ENCODE measurements around the gene SLIT3. TPM values are rescaled to one million over a fixed set of nuclear protein-coding genes. Genes with fewer than 3 reads are reported as not detected.

SLIT3 gene
- total RNA-seq, 1 donor from 2014 or later = 52.8 TPM

GRCh38 chr5:169088028-169088725, 212.8 kb downstream of the SLIT3 start:
- H3K27me3 ChIP-seq = no peaks in the 10 kb centered on the region

DNA sequence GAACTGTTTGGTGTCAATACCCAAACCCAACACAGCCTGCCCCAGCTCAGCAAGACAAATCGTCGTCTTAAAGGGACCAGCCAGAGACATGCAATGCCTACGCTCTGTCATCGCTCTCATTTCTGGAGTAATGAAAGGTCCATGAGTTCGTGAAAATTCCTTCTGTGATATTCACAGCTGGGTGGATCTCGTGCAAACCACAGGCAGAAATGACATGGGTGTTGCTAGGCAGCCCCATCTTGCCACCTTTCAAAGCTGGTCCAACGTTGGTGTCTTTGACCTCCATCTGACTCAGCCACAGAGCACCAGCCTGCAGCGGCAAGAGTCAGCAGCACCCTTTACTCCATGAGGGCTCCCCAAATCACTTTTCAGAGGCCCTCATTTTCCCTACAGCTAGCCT, 215.3 kb downstream of the SLIT3 start:
- no peak for DNase-seq (ENCODE audit: extremely low spot score in 2 of 2)
- Histone ChIP-seq H3K9me3 (no peaks in the 10 kb centered on the region), H3K27me3 (no peaks in the 10 kb centered on the region), H3K27ac (no peak overlapping the region), H3K4me1 (no peaks in the 10 kb centered on the region), H3K36me3 (no peaks in the 10 kb centered on the region), H3K4me3 (no peak overlapping the region)
- TF ChIP-seq, protein P1, sequence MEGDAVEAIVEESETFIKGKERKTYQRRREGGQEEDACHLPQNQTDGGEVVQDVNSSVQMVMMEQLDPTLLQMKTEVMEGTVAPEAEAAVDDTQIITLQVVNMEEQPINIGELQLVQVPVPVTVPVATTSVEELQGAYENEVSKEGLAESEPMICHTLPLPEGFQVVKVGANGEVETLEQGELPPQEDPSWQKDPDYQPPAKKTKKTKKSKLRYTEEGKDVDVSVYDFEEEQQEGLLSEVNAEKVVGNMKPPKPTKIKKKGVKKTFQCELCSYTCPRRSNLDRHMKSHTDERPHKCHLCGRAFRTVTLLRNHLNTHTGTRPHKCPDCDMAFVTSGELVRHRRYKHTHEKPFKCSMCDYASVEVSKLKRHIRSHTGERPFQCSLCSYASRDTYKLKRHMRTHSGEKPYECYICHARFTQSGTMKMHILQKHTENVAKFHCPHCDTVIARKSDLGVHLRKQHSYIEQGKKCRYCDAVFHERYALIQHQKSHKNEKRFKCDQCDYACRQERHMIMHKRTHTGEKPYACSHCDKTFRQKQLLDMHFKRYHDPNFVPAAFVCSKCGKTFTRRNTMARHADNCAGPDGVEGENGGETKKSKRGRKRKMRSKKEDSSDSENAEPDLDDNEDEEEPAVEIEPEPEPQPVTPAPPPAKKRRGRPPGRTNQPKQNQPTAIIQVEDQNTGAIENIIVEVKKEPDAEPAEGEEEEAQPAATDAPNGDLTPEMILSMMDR (IDR thresholded peaks at IDR 0.05) = no peak
- TF ChIP-seq POLR2A (IDR thresholded peaks at IDR 0.05) = no peak
- no peak for TF ChIP-seq POLR2AphosphoS5 (IDR thresholded peaks at IDR 0.05; ENCODE audit: insufficient read depth in 1 of 2, low read depth in 1 of 2)
- intact Hi-C loops (cut with DNase I) = no loop called here

More at GRCh38 chr5:169088028-169088725, 212.8 kb downstream of the SLIT3 start:
- TF ChIP-seq, protein P1 (IDR thresholded peaks at IDR 0.05) = no peak
- no peak for TF ChIP-seq POLR2AphosphoS5 (IDR thresholded peaks at IDR 0.05; ENCODE audit: insufficient read depth in 1 of 2, low read depth in 1 of 2)
- no peak for TF ChIP-seq POLR2A (IDR thresholded peaks at IDR 0.05)
- DNase-seq (ENCODE audit: extremely low spot score in 2 of 2) = no peak
- Histone ChIP-seq H3K4me3 (no peak overlapping the region), H3K36me3 (no peaks in the 10 kb centered on the region), H3K27ac (no peak overlapping the region), H3K9me3 (no peaks in the 10 kb centered on the region), H3K4me1 (no peaks in the 10 kb centered on the region)
- intact Hi-C loops (cut with DNase I) = no loop called here

GRCh38 chr5:169085212-169085611, 215.7 kb downstream of the SLIT3 start:
- Histone ChIP-seq H3K27ac (no peak overlapping the region), H3K36me3 (no peaks in the 10 kb centered on the region), H3K4me1 (no peaks in the 10 kb centered on the region), H3K9me3 (no peaks in the 10 kb centered on the region), H3K4me3 (no peak overlapping the region), H3K27me3 (no peaks in the 10 kb centered on the region)
- intact Hi-C loops (cut with DNase I) = no loop called here
- no peak for TF ChIP-seq POLR2A (IDR thresholded peaks at IDR 0.05)
- no peak for TF ChIP-seq POLR2AphosphoS5 (IDR thresholded peaks at IDR 0.05; ENCODE audit: insufficient read depth in 1 of 2, low read depth in 1 of 2)
- TF ChIP-seq, protein P1 (IDR thresholded peaks at IDR 0.05) = no peak
- no peak for DNase-seq (ENCODE audit: extremely low spot score in 2 of 2)

DNA sequence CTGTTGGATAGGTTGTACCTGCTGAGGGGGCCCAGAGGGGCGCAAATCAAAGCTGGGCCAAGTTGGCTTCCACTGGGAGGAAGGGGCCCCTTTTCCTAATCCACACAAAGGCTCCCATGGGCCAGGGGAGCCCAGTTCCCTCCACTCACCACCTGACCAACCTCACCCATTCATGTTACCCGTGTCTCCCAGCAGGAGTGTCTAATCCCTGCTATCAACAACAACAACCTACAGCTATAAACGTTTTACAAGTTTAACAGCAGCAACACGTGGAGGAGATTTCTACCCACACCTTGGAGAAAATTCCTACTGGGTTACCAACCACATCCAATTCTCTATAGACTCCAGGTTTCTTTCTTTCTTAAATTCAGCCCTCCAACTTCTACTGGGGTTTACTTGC, 216.2 kb downstream of the SLIT3 start:
- TF ChIP-seq, protein P1 (IDR thresholded peaks at IDR 0.05) = no peak
- no peak for TF ChIP-seq POLR2AphosphoS5 (IDR thresholded peaks at IDR 0.05; ENCODE audit: insufficient read depth in 1 of 2, low read depth in 1 of 2)
- TF ChIP-seq POLR2A (IDR thresholded peaks at IDR 0.05) = no peak
- Histone ChIP-seq H3K4me3 (no peak overlapping the region), H3K27me3 (no peaks in the 10 kb centered on the region), H3K9me3 (no peaks in the 10 kb centered on the region), H3K4me1 (no peaks in the 10 kb centered on the region), H3K27ac (no peak overlapping the region), H3K36me3 (no peaks in the 10 kb centered on the region)
- intact Hi-C loops (cut with DNase I) = no loop called here
- DNase-seq (ENCODE audit: extremely low spot score in 2 of 2) = no peak

GRCh38 chr5:169083394-169084018, 217.4 kb downstream of the SLIT3 start:
- no peaks in the 10 kb centered on the region for H3K4me1 ChIP-seq
- H3K36me3 ChIP-seq = no peaks in the 10 kb centered on the region
- DNase-seq (ENCODE audit: extremely low spot score in 2 of 2) = no peak
- H3K9me3 ChIP-seq = no peaks in the 10 kb centered on the region
- H3K27me3 ChIP-seq = no peaks in the 10 kb centered on the region
- intact Hi-C loops (cut with DNase I) = no loop called here
- H3K4me3 ChIP-seq = no peak overlapping the region
- TF ChIP-seq POLR2AphosphoS5 (IDR thresholded peaks at IDR 0.05; ENCODE audit: insufficient read depth in 1 of 2, low read depth in 1 of 2) (no peak), POLR2A (IDR thresholded peaks at IDR 0.05) (no peak)
- TF ChIP-seq, protein P1 (IDR thresholded peaks at IDR 0.05) = no peak
- no peak overlapping the region for H3K27ac ChIP-seq
